T follicular helper cell (primary cell): ENCODE data around the gene C14orf119.
A peak's percentile ranks its signal among the peaks of the same experiment; 100 is the strongest.

Experiments used
- DNase-seq: peaks from one replicate; pipeline ENCODE4 v3.0.0-alpha.2; 2020; ENCODE audit warnings: low read depth

Gene C14orf119

GRCh38 chr14:23109769-23110168 is 14.5 kb downstream of the C14orf119 start:
- DNase-seq: no peak

DNA sequence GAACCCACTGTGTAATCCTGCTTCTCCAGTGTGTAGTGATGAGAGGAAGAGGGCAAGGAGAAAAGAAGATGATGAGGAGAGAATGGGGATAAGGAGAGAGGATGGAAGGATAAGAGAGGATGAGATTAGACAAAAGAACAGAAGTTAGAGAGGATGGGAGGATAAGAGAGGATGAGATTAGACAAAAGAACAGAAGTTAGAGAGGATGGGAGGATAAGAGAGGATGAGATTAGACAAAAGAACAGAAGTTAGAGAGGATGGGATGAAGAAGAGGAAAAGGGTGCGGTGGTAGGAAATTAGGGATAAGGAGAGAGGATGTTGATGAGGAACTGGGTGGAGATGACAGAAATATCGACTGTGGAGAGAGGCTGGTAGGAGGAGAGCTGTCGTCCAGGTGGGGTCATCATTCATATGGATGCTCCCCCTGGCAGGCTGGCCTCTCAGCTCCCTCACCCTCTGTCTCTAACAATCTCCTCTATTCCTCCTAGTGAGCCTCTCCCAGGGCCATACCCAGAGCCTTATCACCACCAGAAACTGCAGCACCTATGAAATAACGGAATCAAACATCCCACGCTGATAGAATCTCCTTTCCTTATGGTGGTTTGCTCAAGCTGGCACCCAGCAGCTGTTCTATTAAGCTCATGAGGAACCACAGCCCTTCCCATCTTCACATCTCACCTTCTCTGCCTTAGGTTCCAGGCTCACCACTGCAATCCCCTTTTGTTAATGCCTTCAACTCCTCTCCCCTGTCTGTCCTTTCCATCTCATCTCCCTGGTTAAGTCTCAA is 15.5 kb downstream of the C14orf119 start:
- DNase-seq: no peak

- DNase-seq: no peak
Observed at GRCh38 chr14:23112359-23113178, 17.3 kb downstream of the C14orf119 start.

DNA sequence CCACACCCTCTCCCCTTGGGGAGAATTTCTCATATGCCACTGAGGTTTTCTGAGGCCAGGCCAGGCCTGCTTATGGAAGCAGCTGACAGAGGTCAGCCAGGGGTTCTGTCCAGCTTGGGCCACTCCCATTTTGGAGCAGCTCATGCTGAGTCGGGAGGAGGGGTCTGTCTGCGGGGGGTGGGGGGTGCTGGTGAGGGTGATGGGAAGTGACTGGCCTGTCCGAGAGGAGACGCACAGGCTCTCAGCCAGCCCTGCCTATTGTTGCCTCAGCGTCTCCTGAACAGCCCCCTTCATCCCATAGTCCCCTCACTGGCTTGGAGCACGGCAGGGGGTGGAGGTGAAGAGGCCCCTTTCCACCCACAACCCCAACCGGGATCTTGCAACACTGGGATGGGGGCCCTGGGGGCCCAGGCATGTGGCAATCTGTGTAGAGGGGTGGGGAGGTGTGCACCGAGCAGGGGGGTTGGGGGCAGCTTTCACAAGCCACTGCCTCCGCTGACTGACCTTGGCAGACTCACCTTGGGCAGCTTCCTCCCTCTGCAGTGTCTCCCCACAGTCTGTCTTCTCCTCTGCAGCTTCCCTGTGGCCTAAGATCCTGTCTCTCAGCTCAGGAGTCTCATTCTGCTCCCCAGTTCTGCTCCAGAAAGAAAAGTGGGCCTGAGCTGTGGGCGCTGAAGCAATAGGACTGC is 18.3 kb downstream of the C14orf119 start:
- no peak for DNase-seq

- DNase-seq: no peak
Observed at GRCh38 chr14:23114120-23114458, 18.8 kb downstream of the C14orf119 start.

DNA sequence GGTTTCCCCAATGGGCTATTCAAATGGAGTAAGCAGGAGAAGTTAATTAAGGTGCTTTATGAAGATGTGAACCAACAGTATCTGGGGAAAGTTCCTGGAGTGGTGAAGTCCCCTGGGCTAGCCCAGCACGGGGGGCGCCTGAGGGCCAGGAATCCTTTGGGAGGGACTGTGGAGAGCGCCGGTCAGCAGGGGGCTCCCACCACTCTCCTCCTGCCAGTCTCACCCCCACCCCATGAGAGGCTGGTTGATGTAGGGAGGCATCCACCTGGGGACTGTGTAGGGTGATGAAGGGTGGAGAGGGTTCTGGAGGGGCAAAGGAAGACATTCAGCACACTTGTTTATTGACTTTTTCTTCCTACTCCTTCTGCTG is 19.3 kb downstream of the C14orf119 start:
- DNase-seq: no peak

GRCh38 chr14:23115039-23115731 is 19.9 kb downstream of the C14orf119 start:
- DNase-seq: no peak

DNA sequence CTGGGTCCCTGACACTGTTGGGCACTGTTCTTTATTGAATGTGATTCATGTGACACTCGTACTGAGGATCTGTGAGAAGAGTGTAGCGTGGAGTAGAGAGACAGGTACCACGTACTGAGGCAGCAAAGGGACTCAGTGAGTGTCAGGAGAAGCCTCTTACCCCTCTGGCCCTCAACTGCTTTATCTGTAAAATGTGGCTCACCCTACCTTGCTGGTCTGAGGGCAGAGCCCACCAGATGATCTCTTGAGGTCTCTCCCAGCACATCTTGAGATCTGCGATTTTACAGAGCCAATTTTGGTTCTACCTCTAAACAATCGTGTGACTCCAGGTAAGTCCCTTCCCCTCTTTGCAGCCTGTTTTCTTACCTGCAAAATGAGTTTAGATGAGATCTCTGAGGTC is 20.6 kb downstream of the C14orf119 start:
- no peak for DNase-seq

DNA sequence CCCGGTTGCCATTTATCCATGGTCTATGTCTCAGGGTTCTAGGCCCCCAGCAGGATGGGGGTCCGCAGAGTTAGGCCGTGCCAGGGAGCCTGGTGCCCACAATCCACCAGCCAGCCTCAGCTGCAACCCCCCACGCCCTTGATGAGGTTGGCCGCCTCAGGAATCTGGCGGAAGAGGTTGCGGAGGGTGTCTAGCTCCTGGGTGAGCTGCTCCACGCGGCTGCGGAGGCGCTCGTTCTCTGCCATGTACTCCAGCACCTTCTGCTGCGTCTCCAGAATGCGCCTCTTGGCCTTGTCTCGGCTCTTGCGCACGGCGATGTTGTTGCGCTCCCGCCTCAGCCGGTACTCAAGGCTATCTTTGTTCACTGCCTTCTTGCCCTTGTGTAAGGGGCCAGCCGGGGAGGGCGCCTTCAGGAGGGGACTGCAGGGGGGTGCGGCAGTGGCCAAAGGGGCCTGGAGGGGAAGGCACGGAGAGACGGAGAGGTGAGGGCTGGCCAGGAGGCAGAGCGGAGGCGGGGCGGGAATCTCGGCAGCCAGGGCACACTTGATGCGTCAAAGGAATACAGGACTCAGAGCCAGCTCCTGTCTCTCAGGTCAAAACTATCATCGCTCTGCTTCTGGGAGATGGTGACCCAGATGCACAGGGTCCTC is 22.2 kb downstream of the C14orf119 start:
- DNase-seq: no peak

DNA sequence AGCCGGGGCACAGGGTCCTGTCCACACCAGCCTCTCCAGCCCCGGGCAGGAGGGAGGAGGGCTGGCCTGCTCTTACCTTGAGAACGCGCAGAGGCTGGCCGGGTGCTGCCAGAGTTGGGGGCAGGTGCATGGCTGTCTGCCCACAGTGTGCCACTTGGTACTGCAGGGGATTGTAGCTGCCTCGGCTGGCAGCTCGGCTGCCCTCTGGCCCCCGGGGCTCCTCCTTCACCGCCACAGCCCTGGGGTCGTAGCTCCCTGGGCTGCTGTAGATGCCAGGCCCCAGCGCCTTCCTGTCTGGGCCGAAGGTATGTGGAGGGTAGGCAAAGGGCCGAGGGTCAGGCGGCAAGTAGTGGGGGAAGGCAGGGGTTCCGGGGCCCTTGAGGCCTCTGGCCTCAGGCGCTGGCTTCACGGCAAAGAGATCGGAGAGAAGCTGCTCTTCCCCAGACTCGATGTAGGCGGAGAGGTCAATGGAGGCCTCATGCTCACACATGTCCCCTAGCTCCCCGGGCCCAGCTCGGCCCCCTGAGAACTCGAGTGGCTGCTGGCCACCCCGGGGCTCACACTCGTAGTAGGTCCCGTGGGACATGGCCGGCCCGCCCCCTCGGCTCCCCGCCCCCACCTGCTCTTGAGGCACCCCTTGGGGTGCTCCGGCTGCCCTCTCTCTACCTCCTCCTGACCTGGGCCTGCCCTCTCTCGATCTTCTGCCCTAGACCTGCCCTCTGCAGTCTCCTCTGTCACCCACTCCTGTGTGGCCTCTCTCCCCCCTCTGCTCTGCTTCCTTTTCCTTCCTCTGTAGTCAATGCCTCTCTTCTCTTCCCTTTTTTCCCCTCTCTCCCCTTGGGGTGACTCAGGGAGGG is 23.4 kb downstream of the C14orf119 start, which contains the start of gene CEBPE:
CEBPE (minus strand) TSS at position 750 of the 857 bp plus-strand sequence; CDS start at position 586, 164 bp downstream.
- no peak for DNase-seq

GRCh38 chr14:23119363-23120327 is 24.3 kb downstream of the C14orf119 start:
- DNase-seq: peak; percentile 14

GRCh38 chr14:23120541-23121251 is 25.4 kb downstream of the C14orf119 start:
- peak; percentile 60 for DNase-seq

DNA sequence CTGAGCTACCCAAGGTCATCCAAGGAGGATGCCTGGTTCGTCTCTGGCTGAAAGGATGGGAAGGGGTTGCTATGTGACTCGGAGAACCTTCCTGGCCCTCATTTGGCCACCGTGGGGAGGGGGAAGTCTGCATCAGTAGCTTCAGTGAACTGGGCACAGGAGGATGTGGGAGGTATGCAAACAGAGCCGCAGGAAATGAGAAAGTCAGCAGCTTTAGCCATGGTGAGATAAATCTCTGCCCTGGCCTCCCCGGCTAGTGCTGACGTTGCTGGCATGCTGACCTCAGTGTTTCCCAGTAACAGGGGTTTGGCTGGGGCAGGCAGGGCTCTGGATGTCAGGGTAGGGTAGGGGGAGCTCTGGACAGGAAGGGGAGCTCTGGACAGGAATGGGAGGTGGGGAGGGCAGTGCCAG is 26.1 kb downstream of the C14orf119 start:
- DNase-seq: no peak

- DNase-seq: no peak
Observed at GRCh38 chr14:23122086-23122485, 26.8 kb downstream of the C14orf119 start.

DNA sequence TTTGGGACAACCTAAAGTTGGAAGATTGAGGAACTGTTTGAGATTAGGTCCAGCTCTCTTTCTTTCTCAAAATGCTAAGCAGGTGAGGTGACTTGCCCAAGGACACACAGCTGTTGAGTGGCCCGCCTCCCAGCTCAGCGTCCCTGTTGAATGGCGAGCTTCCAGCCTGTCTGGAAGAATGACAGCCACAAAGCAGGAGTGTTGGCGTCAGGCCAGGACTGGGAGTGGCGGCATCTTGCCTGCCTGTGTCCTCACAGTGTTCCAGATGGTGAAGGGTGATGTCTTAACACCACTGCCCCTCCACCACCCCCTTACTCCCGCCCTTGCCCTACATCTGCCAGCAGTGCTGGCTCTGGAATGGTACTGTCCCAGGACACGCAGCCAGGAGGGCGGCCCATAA is 28.1 kb downstream of the C14orf119 start:
- no peak for DNase-seq

DNA sequence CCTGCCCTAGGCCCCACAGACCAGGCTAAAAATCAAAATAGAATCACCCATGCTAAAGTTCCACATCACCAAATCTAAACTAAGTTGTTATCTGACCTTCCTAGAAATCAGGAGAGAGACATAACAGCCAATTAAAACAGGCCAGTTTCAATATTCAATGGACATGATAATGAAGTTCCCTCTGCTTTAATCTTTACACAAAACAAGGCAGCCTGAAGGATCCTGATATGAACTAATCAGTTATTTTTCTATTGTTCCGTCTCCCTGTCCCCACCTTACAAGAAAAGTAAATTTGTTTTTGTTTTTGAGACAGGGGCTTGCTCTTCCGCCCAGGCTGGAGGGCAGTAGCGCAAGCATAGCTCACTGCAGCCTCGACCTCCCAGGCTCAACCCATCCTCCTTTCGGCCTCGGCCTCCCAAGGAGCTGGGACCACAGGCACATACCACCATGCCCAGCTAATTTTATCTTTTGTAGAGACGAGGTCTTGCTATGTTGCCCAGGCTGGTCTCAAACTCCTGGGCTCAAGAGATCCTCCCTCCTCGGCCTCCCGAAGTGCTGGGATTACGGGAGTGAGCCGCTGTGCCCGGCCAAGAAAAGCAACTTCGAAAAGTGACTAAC is 29.1 kb downstream of the C14orf119 start:
- no peak for DNase-seq

- no peak for DNase-seq
Observed at GRCh38 chr14:23125011-23125410, 29.7 kb downstream of the C14orf119 start.

- no peak for DNase-seq
Observed at GRCh38 chr14:23125933-23126524, 30.7 kb downstream of the C14orf119 start.
